Measurements from ENCODE around the gene CACNA1G. TPM values are rescaled to one million over a fixed set of nuclear protein-coding genes. Genes with fewer than 3 reads are reported as not detected.

The CACNA1G gene
- total RNA-seq, 3 donors from 2014 or later (not counting 1 experiment from before 2014, with no cell fraction given) = not detected

GRCh38 chr17:50580646-50581045, 20.1 kb downstream of the CACNA1G start:
- Histone ChIP-seq H3K27ac (ENCODE audit: low read length) (no peak overlapping the region), H3K27me3 (ENCODE audit: control insufficient read depth, insufficient read depth, low read length) (no peaks in the 10 kb centered on the region), H3K9me3 (ENCODE audit: control insufficient read depth, insufficient read depth, low read length) (no peaks in the 10 kb centered on the region), H3K4me1 (ENCODE audit: control insufficient read depth, insufficient read depth, low read length) (no peaks in the 10 kb centered on the region), H3K4me3 (ENCODE audit: low read length) (no peak overlapping the region), H3K36me3 (ENCODE audit: control insufficient read depth, insufficient read depth, low read length) (no peaks in the 10 kb centered on the region)
- H3K4me3 Mint-ChIP-seq = no peak overlapping the region
- no peaks in the 10 kb centered on the region for H3K4me1 Mint-ChIP-seq
- H3K27ac Mint-ChIP-seq = no peak overlapping the region
- intact Hi-C loops (cut with micrococcal nuclease) = no loop called here
- no peaks in the 10 kb centered on the region for H3K9me3 Mint-ChIP-seq
- peaks cover 0 to 23% of the 10 kb centered on the region in 2 donors for H3K27me3 Mint-ChIP-seq (ENCODE audit: low read depth in 2 of 2)
- no peaks in the 10 kb centered on the region for H3K36me3 Mint-ChIP-seq
- no peak for TF ChIP-seq CTCF (IDR thresholded peaks at IDR 0.05)
- ATAC-seq = no peak
- DNase-seq = no peak
- WGBS (ENCODE audit: insufficient coverage) = 95% methylated on average over 9 of the region's 9 CpGs

DNA sequence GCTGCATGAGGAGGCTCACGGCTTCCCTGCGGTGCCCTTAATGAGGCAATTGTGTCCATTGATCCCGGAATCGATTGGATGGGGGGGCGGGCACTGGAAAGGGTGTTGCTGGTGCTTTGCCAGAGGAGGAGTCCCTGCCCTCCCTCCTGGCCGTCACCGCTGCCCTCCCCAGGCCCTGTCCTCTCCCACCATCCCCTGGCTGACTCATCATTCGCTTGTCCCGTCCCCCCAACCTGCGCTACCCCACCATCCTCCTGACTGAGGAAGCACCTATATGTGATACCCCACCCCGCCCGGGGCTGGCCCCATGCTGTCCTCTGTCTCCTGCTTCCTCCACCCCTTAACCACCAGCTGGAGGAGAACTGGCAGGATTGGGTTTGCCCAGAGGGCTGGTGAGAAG, 20.8 kb downstream of the CACNA1G start:
- Histone ChIP-seq H3K36me3 (ENCODE audit: control insufficient read depth, insufficient read depth, low read length) (no peaks in the 10 kb centered on the region), H3K4me3 (ENCODE audit: low read length) (no peak overlapping the region), H3K27me3 (ENCODE audit: control insufficient read depth, insufficient read depth, low read length) (no peaks in the 10 kb centered on the region), H3K4me1 (ENCODE audit: control insufficient read depth, insufficient read depth, low read length) (no peaks in the 10 kb centered on the region), H3K27ac (ENCODE audit: low read length) (no peak overlapping the region), H3K9me3 (ENCODE audit: control insufficient read depth, insufficient read depth, low read length) (no peaks in the 10 kb centered on the region)
- Mint-ChIP-seq H3K9me3 (no peaks in the 10 kb centered on the region), H3K4me1 (no peaks in the 10 kb centered on the region), H3K36me3 (no peaks in the 10 kb centered on the region), H3K4me3 (no peak overlapping the region), H3K27me3 (ENCODE audit: low read depth in 2 of 2) (peaks cover 0 to 23% of the 10 kb centered on the region in 2 donors), H3K27ac (no peak overlapping the region)
- intact Hi-C loops (cut with micrococcal nuclease) = no loop called here
- WGBS (ENCODE audit: insufficient coverage) = 83% methylated on average over 12 of the region's 12 CpGs
- ATAC-seq = no peak
- TF ChIP-seq CTCF (IDR thresholded peaks at IDR 0.05) = no peak
- DNase-seq = no peak

- no peak for DNase-seq
- no peak for TF ChIP-seq CTCF (IDR thresholded peaks at IDR 0.05)
- Histone ChIP-seq H3K27me3 (ENCODE audit: control insufficient read depth, insufficient read depth, low read length) (no peaks in the 10 kb centered on the region), H3K27ac (ENCODE audit: low read length) (no peak overlapping the region), H3K36me3 (ENCODE audit: control insufficient read depth, insufficient read depth, low read length) (no peaks in the 10 kb centered on the region), H3K4me1 (ENCODE audit: control insufficient read depth, insufficient read depth, low read length) (no peaks in the 10 kb centered on the region), H3K9me3 (ENCODE audit: control insufficient read depth, insufficient read depth, low read length) (no peaks in the 10 kb centered on the region), H3K4me3 (ENCODE audit: low read length) (no peak overlapping the region)
- H3K9me3 Mint-ChIP-seq = no peaks in the 10 kb centered on the region
- intact Hi-C loops (cut with micrococcal nuclease) = no loop called here
- no peaks in the 10 kb centered on the region for H3K36me3 Mint-ChIP-seq
- H3K4me1 Mint-ChIP-seq = no peaks in the 10 kb centered on the region
- 78% methylated on average over 2 of the region's 2 CpGs for WGBS (ENCODE audit: insufficient coverage)
- H3K27me3 Mint-ChIP-seq (ENCODE audit: low read depth in 2 of 2) = peaks cover 0 to 20% of the 10 kb centered on the region in 2 donors
- H3K27ac Mint-ChIP-seq = no peak overlapping the region
- H3K4me3 Mint-ChIP-seq = no peak overlapping the region
- ATAC-seq = no peak
Measured at GRCh38 chr17:50582741-50583140, 22.2 kb downstream of the CACNA1G start.

- WGBS (ENCODE audit: insufficient coverage) = 58% methylated on average over 7 of the region's 7 CpGs
- Histone ChIP-seq H3K4me1 (ENCODE audit: control insufficient read depth, insufficient read depth, low read length) (no peaks in the 10 kb centered on the region), H3K36me3 (ENCODE audit: control insufficient read depth, insufficient read depth, low read length) (no peaks in the 10 kb centered on the region), H3K4me3 (ENCODE audit: low read length) (no peak overlapping the region), H3K27ac (ENCODE audit: low read length) (no peak overlapping the region), H3K9me3 (ENCODE audit: control insufficient read depth, insufficient read depth, low read length) (no peaks in the 10 kb centered on the region), H3K27me3 (ENCODE audit: control insufficient read depth, insufficient read depth, low read length) (no peaks in the 10 kb centered on the region)
- no peaks in the 10 kb centered on the region for H3K36me3 Mint-ChIP-seq
- no peaks in the 10 kb centered on the region for H3K4me1 Mint-ChIP-seq
- H3K9me3 Mint-ChIP-seq = no peaks in the 10 kb centered on the region
- no peak overlapping the region for H3K4me3 Mint-ChIP-seq
- TF ChIP-seq CTCF (IDR thresholded peaks at IDR 0.05) = no peak
- DNase-seq = no peak
- H3K27ac Mint-ChIP-seq = no peak overlapping the region
- intact Hi-C loops (cut with micrococcal nuclease) = no loop called here
- no peak for ATAC-seq
- H3K27me3 Mint-ChIP-seq (ENCODE audit: low read depth in 2 of 2) = peaks cover 0 to 20% of the 10 kb centered on the region in 2 donors
Measured at GRCh38 chr17:50583641-50584040, 23.1 kb downstream of the CACNA1G start.
